Keratinocyte (primary cell): ENCODE measurements around the gene PCYT1B. TPM values are rescaled to one million over a fixed set of nuclear protein-coding genes. Genes with fewer than 3 reads are reported as not detected.

Experiments used
- DNase-seq: peaks from one replicate; pipeline ENCODE4 v3.0.0-alpha.2; 2011; ENCODE audit warnings: low read depth, missing footprints, low spot score
- FAIRE-seq: peaks from 2 replicates; lab custom pipeline; 2011; peaks lifted over from hg19 to GRCh38; lab: Jason Lieb, UNC
- H2AFZ ChIP-seq: 2 replicates; pipeline ENCODE4 v1.6.0; 2012; ENCODE audit warnings: low read length, control low read depth, inconsistent platforms; ENCODE audit not compliant: control insufficient read depth
- H3K27ac ChIP-seq: 2 replicates; pipeline ENCODE4 v1.5.1; 2011; ENCODE audit warnings: low read length; ENCODE audit not compliant: control insufficient read depth, insufficient read depth
- H3K27me3 ChIP-seq: 3 replicates; pipeline ENCODE4 v1.6.0; 2011; ENCODE audit warnings: low read length; ENCODE audit not compliant: control insufficient read depth, insufficient read depth; ENCODE audit errors: extremely low read depth
- H3K36me3 ChIP-seq, 2 experiments: 2 replicates in 1 of 2; 3 replicates in 1 of 2; pipeline ENCODE4 v1.5.1; 2011; ENCODE audit warnings: low read length in 2 of 2, mild to moderate bottlenecking in 1 of 2; ENCODE audit not compliant: control insufficient read depth in 2 of 2, insufficient read depth in 2 of 2; ENCODE audit errors: extremely low read depth in 1 of 2
- H3K4me1 ChIP-seq: 3 replicates; pipeline ENCODE4 v1.5.1; 2011; ENCODE audit warnings: low read length; ENCODE audit not compliant: control insufficient read depth, insufficient read depth; ENCODE audit errors: extremely low read depth
- H3K4me2 ChIP-seq: 3 replicates; pipeline ENCODE4 v1.6.0; 2011; ENCODE audit warnings: low read depth, low read length; ENCODE audit not compliant: control insufficient read depth, insufficient read depth; ENCODE audit errors: extremely low read depth
- H3K4me3 ChIP-seq, 3 experiments: fragments of 200-600 bp in 1 of 3; sonication (generic) in 1 of 3; 2 replicates in 2 of 3; 3 replicates in 1 of 3; pipeline ENCODE4 v1.5.1; 2011 to 2016; ENCODE audit warnings: low read length in 3 of 3, mild to moderate bottlenecking in 3 of 3, control low read depth in 2 of 3, inconsistent platforms in 1 of 3, low read depth in 1 of 3, mixed read lengths in 1 of 3, mixed run types in 1 of 3, moderate library complexity in 1 of 3; ENCODE audit not compliant: control insufficient read depth in 2 of 3, insufficient read depth in 2 of 3; ENCODE audit errors: extremely low read depth in 1 of 3
- H3K79me2 ChIP-seq: 2 replicates; pipeline ENCODE4 v1.6.0; 2012; ENCODE audit warnings: low read length; ENCODE audit not compliant: control insufficient read depth, insufficient read depth
- H3K9ac ChIP-seq: 3 replicates; pipeline ENCODE4 v1.6.0; 2011; ENCODE audit warnings: low read length; ENCODE audit not compliant: control insufficient read depth, insufficient read depth; ENCODE audit errors: extremely low read depth
- H3K9me1 ChIP-seq: 3 replicates; pipeline ENCODE4 v1.6.0; 2011; ENCODE audit warnings: low read length; ENCODE audit not compliant: control insufficient read depth, insufficient read depth; ENCODE audit errors: extremely low read depth
- H3K9me3 ChIP-seq: 2 replicates; pipeline ENCODE4 v1.5.1; 2012; ENCODE audit warnings: low read depth, low read length; ENCODE audit not compliant: control insufficient read depth
- H4K20me1 ChIP-seq: 3 replicates; pipeline ENCODE4 v1.6.0; 2011; ENCODE audit warnings: low read length; ENCODE audit not compliant: control insufficient read depth, insufficient read depth; ENCODE audit errors: extremely low read depth
- EZH2 ChIP-seq: IDR thresholded peaks from one replicate; pipeline ENCODE4 v1.6.1; 2012; ENCODE audit warnings: inconsistent platforms, mild to moderate bottlenecking, low read length, moderate library complexity
- dilution Hi-C: fragments of 300-500 bp; cut with MboI; formaldehyde crosslinking; loops from one replicate; pipeline ENCODE4 v1.7.0; 2020; ENCODE audit warnings: low sequenced_read_pairs; ENCODE audit not compliant: extremely low pct_ligation_motif_present
- polyA plus RNA-seq, 5 experiments: library from polyadenylated mRNA; depleted of rRNA in 3 of 5; stranded (reverse) in 3 of 5; stranded (forward) in 1 of 5; unstranded in 1 of 5; fragments of >200 nt; gene quantifications; 1 replicate in 1 of 5; 2 replicates in 3 of 5; 3 replicates in 1 of 5; pipeline versions ENCODE4 v1.2.1 to v1.2.3, GENCODE V29; 2011 to 2012; ENCODE audit warnings: missing spikeins in 2 of 5, low read depth in 1 of 5, low replicate concordance in 1 of 5
- TF ChIP-seq, protein P1 (sequence below), 3 experiments: IDR thresholded peaks in 1 of 3; conservative IDR thresholded peaks in 1 of 3; optimal IDR thresholded peaks in 1 of 3; 2 replicates in 2 of 3; 3 replicates in 1 of 3; pipeline versions ENCODE3 to v1.5.1; 2011; ENCODE audit warnings: low read length in 3 of 3, mild to moderate bottlenecking in 3 of 3, moderate library complexity in 2 of 3, control low read depth in 1 of 3, inconsistent platforms in 1 of 3; ENCODE audit not compliant: insufficient read depth in 2 of 3; ENCODE audit errors: extremely low read depth in 1 of 3

PCYT1B gene
- polyA plus RNA-seq, 1 donor (not counting 4 experiments of a cell fraction or from before 2014, with no cell fraction given) = 3.7 TPM

GRCh38 chrX:24673424-24673823, 26.3 kb upstream of the PCYT1B start:
- H3K9ac ChIP-seq = no peak overlapping the region
- TF ChIP-seq EZH2 = no peak
- TF ChIP-seq, protein P1, sequence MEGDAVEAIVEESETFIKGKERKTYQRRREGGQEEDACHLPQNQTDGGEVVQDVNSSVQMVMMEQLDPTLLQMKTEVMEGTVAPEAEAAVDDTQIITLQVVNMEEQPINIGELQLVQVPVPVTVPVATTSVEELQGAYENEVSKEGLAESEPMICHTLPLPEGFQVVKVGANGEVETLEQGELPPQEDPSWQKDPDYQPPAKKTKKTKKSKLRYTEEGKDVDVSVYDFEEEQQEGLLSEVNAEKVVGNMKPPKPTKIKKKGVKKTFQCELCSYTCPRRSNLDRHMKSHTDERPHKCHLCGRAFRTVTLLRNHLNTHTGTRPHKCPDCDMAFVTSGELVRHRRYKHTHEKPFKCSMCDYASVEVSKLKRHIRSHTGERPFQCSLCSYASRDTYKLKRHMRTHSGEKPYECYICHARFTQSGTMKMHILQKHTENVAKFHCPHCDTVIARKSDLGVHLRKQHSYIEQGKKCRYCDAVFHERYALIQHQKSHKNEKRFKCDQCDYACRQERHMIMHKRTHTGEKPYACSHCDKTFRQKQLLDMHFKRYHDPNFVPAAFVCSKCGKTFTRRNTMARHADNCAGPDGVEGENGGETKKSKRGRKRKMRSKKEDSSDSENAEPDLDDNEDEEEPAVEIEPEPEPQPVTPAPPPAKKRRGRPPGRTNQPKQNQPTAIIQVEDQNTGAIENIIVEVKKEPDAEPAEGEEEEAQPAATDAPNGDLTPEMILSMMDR (optimal IDR thresholded peaks at IDR 0.05 in 1 of 3, IDR thresholded peaks at IDR 0.05 in 1 of 3, conservative IDR thresholded peaks at IDR 0.05 in 1 of 3; ENCODE audit: extremely low read depth in 1 of 3, insufficient read depth in 2 of 3, low read length in 3 of 3) = no peak
- no peaks in the 10 kb centered on the region for H3K36me3 ChIP-seq
- H3K4me3 ChIP-seq = no peak overlapping the region
- H3K27me3 ChIP-seq = no peaks in the 10 kb centered on the region
- no peaks in the 10 kb centered on the region for H3K9me1 ChIP-seq
- H3K4me1 ChIP-seq = no peaks in the 10 kb centered on the region
- H2AFZ ChIP-seq = no peak overlapping the region
- H3K4me2 ChIP-seq = no peak overlapping the region
- dilution Hi-C loops = no loop called here
- FAIRE-seq = no peak
- H3K79me2 ChIP-seq = no peaks in the 10 kb centered on the region
- H3K27ac ChIP-seq = no peak overlapping the region
- no peaks in the 10 kb centered on the region for H3K9me3 ChIP-seq
- no peak for DNase-seq
- H4K20me1 ChIP-seq = no peaks in the 10 kb centered on the region

GRCh38 chrX:24672701-24673190, 25.6 kb upstream of the PCYT1B start:
- Histone ChIP-seq H3K79me2 (no peaks in the 10 kb centered on the region), H3K27me3 (no peaks in the 10 kb centered on the region), H3K9me1 (no peaks in the 10 kb centered on the region), H3K9me3 (no peaks in the 10 kb centered on the region), H3K4me3 (no peak overlapping the region), H2AFZ (no peak overlapping the region), H3K4me1 (no peaks in the 10 kb centered on the region), H3K27ac (no peak overlapping the region), H4K20me1 (no peaks in the 10 kb centered on the region), H3K9ac (no peak overlapping the region), H3K36me3 (no peaks in the 10 kb centered on the region), H3K4me2 (no peak overlapping the region)
- FAIRE-seq (no peak), DNase-seq (no peak)
- TF ChIP-seq, protein P1 (optimal IDR thresholded peaks at IDR 0.05 in 1 of 3, IDR thresholded peaks at IDR 0.05 in 1 of 3, conservative IDR thresholded peaks at IDR 0.05 in 1 of 3; ENCODE audit: extremely low read depth in 1 of 3, insufficient read depth in 2 of 3, low read length in 3 of 3) = no peak
- TF ChIP-seq EZH2 = no peak
- dilution Hi-C loops = no loop called here
